HEK293 (cell line): ENCODE results near the gene MISP.
A peak's percentile ranks its signal among the peaks of the same experiment; 100 is the strongest.

Experiments used
- CTCF ChIA-PET: fragments of 350-600 bp; formaldehyde crosslinking; extraction: SDS; loops from one replicate; lab custom pipeline; 2021; ENCODE audit warnings: antibody characterized with exemption; lab: Yijun Ruan, JAX
- POLR2A ChIA-PET: fragments of 300-600 bp; formaldehyde crosslinking; extraction: SDS; loops from one replicate; lab custom pipeline; 2020; ENCODE audit warnings: antibody characterized with exemption, inconsistent platforms; lab: Yijun Ruan, JAX
- H3K27ac ChIP-seq: fragments of 200-500 bp; sonication (Bioruptor generic); 2 replicates; pipeline ENCODE4 v1.5.1; 2014; ENCODE audit warnings: low read depth, low read length, control low read depth, inconsistent platforms; ENCODE audit errors: extremely low read depth
- H3K36me3 ChIP-seq, 2 experiments: fragments of 200-500 bp in 1 of 2; sonication (Bioruptor generic) in 1 of 2; 1 replicate in 1 of 2; 2 replicates in 1 of 2; pipeline ENCODE4 v1.5.1; 2014 to 2017; ENCODE audit warnings: inconsistent platforms in 2 of 2, low read length in 2 of 2; ENCODE audit not compliant: control insufficient read depth in 2 of 2, insufficient read depth in 1 of 2
- H3K4me1 ChIP-seq: fragments of 200-500 bp; sonication (Bioruptor generic); 2 replicates; pipeline ENCODE4 v1.5.1; 2014; ENCODE audit warnings: mild to moderate bottlenecking, low read length, inconsistent platforms; ENCODE audit not compliant: control insufficient read depth, insufficient read depth
- H3K4me3 ChIP-seq: 2 replicates; pipeline ENCODE4 v1.5.1; 2011; ENCODE audit warnings: low read depth, mild to moderate bottlenecking, control low read depth, low read length, moderate library complexity
- H3K9me3 ChIP-seq: fragments of 200-500 bp; sonication (Bioruptor generic); 2 replicates; pipeline ENCODE4 v1.5.1; 2014; ENCODE audit warnings: low read depth, low read length, inconsistent platforms; ENCODE audit not compliant: control insufficient read depth, insufficient read depth
- EGR2 ChIP-seq: fragments of 450-650 bp; formaldehyde crosslinking; IDR thresholded peaks from 2 replicates; pipeline ENCODE4 v1.5.1; 2016; ENCODE audit warnings: low read depth, missing biosample characterization, missing genetic modification characterization
- KLF10 ChIP-seq: fragments of 450-650 bp; IDR thresholded peaks from 2 replicates; pipeline ENCODE4 v1.5.1; 2018; ENCODE audit warnings: missing biosample characterization, mild to moderate bottlenecking, missing genetic modification characterization
- PATZ1 ChIP-seq: fragments of 450-650 bp; formaldehyde crosslinking; IDR thresholded peaks from 2 replicates; pipeline ENCODE4 v1.5.1; 2016; ENCODE audit warnings: missing biosample characterization, missing genetic modification characterization
- PRDM1 ChIP-seq: fragments of 450-650 bp; formaldehyde crosslinking; IDR thresholded peaks from 2 replicates; pipeline ENCODE4; 2016; ENCODE audit warnings: missing biosample characterization, missing genetic modification characterization
- ZFP41 ChIP-seq: fragments of 450-650 bp; formaldehyde crosslinking; IDR thresholded peaks from 2 replicates; pipeline ENCODE4 v1.5.1; 2016; ENCODE audit warnings: missing biosample characterization, missing genetic modification characterization, borderline replicate concordance
- ZIC2 ChIP-seq: fragments of 450-650 bp; formaldehyde crosslinking; IDR thresholded peaks from 2 replicates; pipeline ENCODE4 v1.5.1; 2016; ENCODE audit warnings: missing biosample characterization, missing genetic modification characterization
- ZNF10 ChIP-seq: fragments of 450-650 bp; formaldehyde crosslinking; IDR thresholded peaks from 2 replicates; pipeline ENCODE4 v1.5.1; 2017; ENCODE audit warnings: missing biosample characterization, missing genetic modification characterization
- ZNF184 ChIP-seq: fragments of 450-650 bp; IDR thresholded peaks from 2 replicates; pipeline ENCODE4 v1.5.1; 2018; ENCODE audit warnings: missing biosample characterization, mild to moderate bottlenecking, missing genetic modification characterization
- ZNF341 ChIP-seq: fragments of 450-650 bp; formaldehyde crosslinking; IDR thresholded peaks from 2 replicates; pipeline ENCODE4; 2016; ENCODE audit warnings: low read depth, missing biosample characterization, missing genetic modification characterization
- ZNF350 ChIP-seq: fragments of 450-650 bp; formaldehyde crosslinking; IDR thresholded peaks from 2 replicates; pipeline ENCODE4 v1.5.0; 2017; ENCODE audit warnings: missing biosample characterization, mild to moderate bottlenecking, missing genetic modification characterization
- ZNF521 ChIP-seq: fragments of 450-650 bp; formaldehyde crosslinking; IDR thresholded peaks from 2 replicates; pipeline ENCODE4 v1.5.1; 2017; ENCODE audit warnings: missing biosample characterization, mild to moderate bottlenecking, missing genetic modification characterization
- ZNF555 ChIP-seq: fragments of 450-650 bp; formaldehyde crosslinking; conservative IDR thresholded peaks from 2 replicates; pipeline ENCODE4 v1.5.1; 2017; ENCODE audit warnings: missing biosample characterization, mild to moderate bottlenecking, missing genetic modification characterization, inconsistent platforms
- ZNF596 ChIP-seq: fragments of 450-650 bp; IDR thresholded peaks from 2 replicates; pipeline ENCODE4 v1.5.0; 2018; ENCODE audit warnings: missing biosample characterization, mild to moderate bottlenecking, missing genetic modification characterization, moderate library complexity
- ZSCAN30 ChIP-seq: fragments of 450-650 bp; IDR thresholded peaks from 2 replicates; pipeline ENCODE4 v1.5.1; 2018; ENCODE audit warnings: missing biosample characterization, mild to moderate bottlenecking, missing genetic modification characterization, moderate library complexity
- TF ChIP-seq, protein P1 (sequence below): fragments of 450-650 bp; formaldehyde crosslinking; IDR thresholded peaks from 2 replicates; pipeline ENCODE4 v1.5.1; 2016; ENCODE audit warnings: missing biosample characterization, missing genetic modification characterization
- TF ChIP-seq, protein P2 (sequence below): fragments of 450-650 bp; formaldehyde crosslinking; IDR thresholded peaks from 2 replicates; pipeline ENCODE4 v1.5.1; 2016; ENCODE audit warnings: missing biosample characterization, missing genetic modification characterization
- TF ChIP-seq, protein P3 (sequence below): fragments of 450-650 bp; formaldehyde crosslinking; IDR thresholded peaks from 2 replicates; pipeline ENCODE4 v1.5.1; 2017; ENCODE audit warnings: missing biosample characterization, missing genetic modification characterization

Gene MISP

DNA sequence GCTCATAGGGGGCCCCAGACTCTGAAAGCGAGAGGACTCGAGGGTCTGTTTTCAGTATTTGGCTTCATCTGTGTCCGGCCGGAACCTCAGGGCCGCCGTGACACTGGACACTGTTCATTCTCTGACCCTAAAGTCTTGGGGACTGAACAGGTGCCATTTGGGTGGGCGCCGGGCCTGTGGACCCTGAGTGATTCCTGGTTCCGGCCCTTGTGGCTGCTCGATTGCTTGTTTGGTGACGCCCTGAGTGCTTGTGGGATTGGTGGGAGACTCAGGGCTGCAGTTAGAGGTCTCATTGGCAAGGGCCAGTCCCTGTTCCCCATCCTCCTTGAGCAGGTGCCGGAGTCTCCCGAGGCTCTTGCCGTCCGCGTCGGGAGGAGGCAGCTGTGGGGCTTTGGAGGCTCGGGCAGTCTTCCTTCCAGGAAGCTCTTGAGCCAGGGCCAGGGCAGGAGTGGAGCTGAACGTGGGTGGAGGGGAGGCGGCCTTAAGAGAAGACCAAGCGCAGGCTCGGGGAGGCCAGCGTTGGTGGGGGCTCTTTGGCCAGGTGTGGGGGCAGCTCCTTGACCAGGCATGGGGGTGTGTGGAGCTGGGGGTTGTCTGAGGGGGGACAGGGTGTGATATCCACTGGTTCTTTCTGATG lies 51.1 kb downstream of the MISP start (continued):
- TF ChIP-seq, protein P1, sequence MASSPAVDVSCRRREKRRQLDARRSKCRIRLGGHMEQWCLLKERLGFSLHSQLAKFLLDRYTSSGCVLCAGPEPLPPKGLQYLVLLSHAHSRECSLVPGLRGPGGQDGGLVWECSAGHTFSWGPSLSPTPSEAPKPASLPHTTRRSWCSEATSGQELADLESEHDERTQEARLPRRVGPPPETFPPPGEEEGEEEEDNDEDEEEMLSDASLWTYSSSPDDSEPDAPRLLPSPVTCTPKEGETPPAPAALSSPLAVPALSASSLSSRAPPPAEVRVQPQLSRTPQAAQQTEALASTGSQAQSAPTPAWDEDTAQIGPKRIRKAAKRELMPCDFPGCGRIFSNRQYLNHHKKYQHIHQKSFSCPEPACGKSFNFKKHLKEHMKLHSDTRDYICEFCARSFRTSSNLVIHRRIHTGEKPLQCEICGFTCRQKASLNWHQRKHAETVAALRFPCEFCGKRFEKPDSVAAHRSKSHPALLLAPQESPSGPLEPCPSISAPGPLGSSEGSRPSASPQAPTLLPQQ, result no peak
- no peak for TF ChIP-seq ZNF596 (tag by site-specific recombination)
- no peak for TF ChIP-seq ZSCAN30 (tag by site-specific recombination)
- peak; percentile 75 for TF ChIP-seq EGR2
- TF ChIP-seq ZFP41 (tag by site-specific recombination), result no peak
- no peak for TF ChIP-seq ZNF350
- peak; percentile 30; the same call in 1 of the 2 replicates for TF ChIP-seq ZNF10 (tag by site-specific recombination)
- no peak for TF ChIP-seq PRDM1
- TF ChIP-seq, protein P2, sequence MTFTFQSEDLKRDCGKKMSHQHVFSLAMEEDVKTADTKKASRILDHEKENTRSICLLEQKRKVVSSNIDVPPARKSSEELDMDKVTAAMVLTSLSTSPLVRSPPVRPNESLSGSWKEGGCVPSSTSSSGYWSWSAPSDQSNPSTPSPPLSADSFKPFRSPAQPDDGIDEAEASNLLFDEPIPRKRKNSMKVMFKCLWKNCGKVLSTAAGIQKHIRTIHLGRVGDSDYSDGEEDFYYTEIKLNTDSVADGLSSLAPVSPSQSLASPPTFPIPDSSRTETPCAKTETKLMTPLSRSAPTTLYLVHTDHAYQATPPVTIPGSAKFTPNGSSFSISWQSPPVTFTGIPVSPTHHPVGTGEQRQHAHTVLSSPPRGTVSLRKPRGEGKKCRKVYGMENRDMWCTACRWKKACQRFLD (tag by site-specific recombination), result no peak
- TF ChIP-seq ZNF555, result no peak
- no peak for TF ChIP-seq KLF10 (tag by site-specific recombination)

GRCh38 chr19:802498-803098 lies 51.7 kb downstream of the MISP start:
- TF ChIP-seq PATZ1 (0 out of 2 replicates have a peak, but pooled peaks have one; percentile 12), ZNF184 (tag by site-specific recombination) (no peak), ZNF341 (tag by site-specific recombination) (no peak)
- TF ChIP-seq, protein P3, sequence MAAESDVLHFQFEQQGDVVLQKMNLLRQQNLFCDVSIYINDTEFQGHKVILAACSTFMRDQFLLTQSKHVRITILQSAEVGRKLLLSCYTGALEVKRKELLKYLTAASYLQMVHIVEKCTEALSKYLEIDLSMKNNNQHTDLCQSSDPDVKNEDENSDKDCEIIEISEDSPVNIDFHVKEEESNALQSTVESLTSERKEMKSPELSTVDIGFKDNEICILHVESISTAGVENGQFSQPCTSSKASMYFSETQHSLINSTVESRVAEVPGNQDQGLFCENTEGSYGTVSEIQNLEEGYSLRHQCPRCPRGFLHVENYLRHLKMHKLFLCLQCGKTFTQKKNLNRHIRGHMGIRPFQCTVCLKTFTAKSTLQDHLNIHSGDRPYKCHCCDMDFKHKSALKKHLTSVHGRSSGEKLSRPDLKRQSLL, result 0 out of 2 replicates have a peak, but pooled peaks have one; percentile 43
- Histone ChIP-seq H3K9me3 (no peaks in the 10 kb centered on the region), H3K4me3 (no peak overlapping the region), H3K27ac (peak overlapping the region; percentile 97), H3K4me1 (peaks cover 25% of the 10 kb centered on the region), H3K36me3 (peaks cover 4 to 95% of the 10 kb centered on the region in 2 experiments; a peak in 2 of 3 replicates)
- ChIA-PET CTCF (interaction anchor here (1.0 to 1.1 kb wide), 2 partner anchors 32 to 33 kb away, joined by 3 read pairs; no protein-coding TSS in a partner anchor), POLR2A (interaction anchor here (0.7 kb wide), 1 partner anchor 11 kb away, joined by 3 read pairs; no protein-coding TSS in a partner anchor)

DNA sequence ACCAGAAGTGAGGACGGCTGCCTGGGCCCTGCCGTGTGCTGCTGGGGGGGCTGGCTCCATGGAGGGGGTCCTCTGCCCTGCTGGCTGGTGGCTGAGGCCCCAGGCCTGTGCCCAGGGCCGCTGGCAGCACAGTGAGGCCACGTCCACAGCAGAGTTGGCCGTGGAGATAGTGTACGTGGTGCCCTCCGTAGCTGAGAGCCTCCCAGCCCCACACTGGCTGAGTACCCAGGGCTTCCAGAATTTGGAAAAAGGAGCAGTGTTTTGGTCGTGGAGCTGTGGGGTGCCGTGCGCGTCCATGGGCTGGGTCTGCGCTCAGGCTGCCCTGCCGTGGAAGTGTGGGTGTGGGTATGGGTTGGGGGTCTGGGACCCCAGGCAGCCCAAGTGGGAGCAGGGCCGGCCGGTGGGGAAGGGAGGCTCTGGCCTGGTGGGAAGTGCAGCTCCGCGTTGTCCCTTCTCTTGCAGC lies 52.2 kb downstream of the MISP start:
- peaks cover 9 to 100% of the 10 kb centered on the region in 2 experiments; a peak in 2 of 3 replicates for H3K36me3 ChIP-seq
- CTCF ChIA-PET, result interaction anchor here (0.6 to 1.1 kb wide), 3 partner anchors 25 to 34 kb away, joined by 3 read pairs; no protein-coding TSS in a partner anchor
- peaks cover 25% of the 10 kb centered on the region for H3K4me1 ChIP-seq
- 0 out of 2 replicates have a peak, but pooled peaks have one; percentile 30 for TF ChIP-seq ZIC2
- TF ChIP-seq ZNF521, result no peak
- TF ChIP-seq, all 188 proteins: peak for 1
- Histone ChIP-seq H3K4me3 (no peak overlapping the region), H3K27ac (peak overlapping the region; percentile 97), H3K9me3 (no peaks in the 10 kb centered on the region)
- POLR2A ChIA-PET, result interaction anchor here (0.7 kb wide), 1 partner anchor 24 kb away, joined by 3 read pairs; no protein-coding TSS in a partner anchor
